ENCODE measurements around the gene SOX13. TPM values are rescaled to one million over a fixed set of nuclear protein-coding genes. Genes with fewer than 3 reads are reported as not detected.

Gene SOX13
- total RNA-seq, 4 donors from 2014 or later: 51.8 to 108 (median 105) TPM

DNA sequence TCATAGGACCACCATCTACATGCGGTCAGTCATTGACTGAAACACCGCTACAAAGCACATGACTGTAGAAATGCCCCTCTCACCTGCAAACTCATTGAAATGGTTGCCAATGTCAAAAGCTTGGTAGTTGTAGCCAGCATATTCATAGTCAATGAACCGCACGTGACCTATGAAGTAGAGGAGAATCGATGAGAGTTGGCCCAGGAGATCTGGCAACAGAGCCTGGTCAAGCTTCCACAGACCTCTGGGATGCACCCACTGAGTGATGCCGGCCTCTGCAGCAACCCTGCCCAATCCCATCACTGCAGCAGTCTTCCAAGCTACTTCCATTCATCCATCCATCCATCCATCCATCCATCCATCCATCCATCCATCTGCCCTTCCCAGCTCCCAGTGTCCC is 67.0 kb downstream of the SOX13 start:
- Histone ChIP-seq H3K27me3 (no peaks in the 10 kb centered on the region), H3K27ac (no peak overlapping the region), H3K4me1 (no peaks in the 10 kb centered on the region), H3K9me3 (no peaks in the 10 kb centered on the region), H3K4me3 (no peak overlapping the region), H3K36me3 (peaks cover 0 to 98% (median 0%) of the 10 kb centered on the region in 3 donors)
- 92 to 94% methylated on average over 6 of the region's 6 CpGs for WGBS, 2 donors
- DNase-seq (ENCODE audit: low spot score in 2 of 2): no peak
- TF ChIP-seq POLR2A (IDR thresholded peaks at IDR 0.05) (no peak), EP300 (IDR thresholded peaks at IDR 0.05) (no peak)
- TF ChIP-seq, protein P1, sequence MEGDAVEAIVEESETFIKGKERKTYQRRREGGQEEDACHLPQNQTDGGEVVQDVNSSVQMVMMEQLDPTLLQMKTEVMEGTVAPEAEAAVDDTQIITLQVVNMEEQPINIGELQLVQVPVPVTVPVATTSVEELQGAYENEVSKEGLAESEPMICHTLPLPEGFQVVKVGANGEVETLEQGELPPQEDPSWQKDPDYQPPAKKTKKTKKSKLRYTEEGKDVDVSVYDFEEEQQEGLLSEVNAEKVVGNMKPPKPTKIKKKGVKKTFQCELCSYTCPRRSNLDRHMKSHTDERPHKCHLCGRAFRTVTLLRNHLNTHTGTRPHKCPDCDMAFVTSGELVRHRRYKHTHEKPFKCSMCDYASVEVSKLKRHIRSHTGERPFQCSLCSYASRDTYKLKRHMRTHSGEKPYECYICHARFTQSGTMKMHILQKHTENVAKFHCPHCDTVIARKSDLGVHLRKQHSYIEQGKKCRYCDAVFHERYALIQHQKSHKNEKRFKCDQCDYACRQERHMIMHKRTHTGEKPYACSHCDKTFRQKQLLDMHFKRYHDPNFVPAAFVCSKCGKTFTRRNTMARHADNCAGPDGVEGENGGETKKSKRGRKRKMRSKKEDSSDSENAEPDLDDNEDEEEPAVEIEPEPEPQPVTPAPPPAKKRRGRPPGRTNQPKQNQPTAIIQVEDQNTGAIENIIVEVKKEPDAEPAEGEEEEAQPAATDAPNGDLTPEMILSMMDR (IDR thresholded peaks at IDR 0.05): no peak

DNA sequence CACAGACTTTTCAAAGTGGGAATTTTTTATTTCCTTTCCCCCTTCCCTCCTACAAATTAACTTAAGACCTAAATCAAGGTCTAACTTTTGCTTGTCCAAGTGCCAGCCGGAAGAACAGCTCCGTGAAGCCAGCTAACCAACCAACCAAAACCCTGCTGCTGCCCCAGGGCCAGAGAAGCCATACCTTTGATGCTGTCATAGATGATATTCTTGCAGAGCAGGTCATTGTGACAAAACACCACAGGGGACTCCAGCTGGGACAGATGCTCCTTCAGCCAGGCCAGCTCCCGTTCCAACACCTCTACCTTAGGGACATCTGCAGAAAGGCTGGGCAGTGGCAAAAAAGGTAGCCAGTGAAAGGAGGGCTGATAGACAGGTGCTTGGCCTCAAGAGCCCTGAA is 68.2 kb downstream of the SOX13 start:
- Histone ChIP-seq H3K36me3 (peaks cover 0 to 98% (median 0%) of the 10 kb centered on the region in 3 donors), H3K27ac (no peak overlapping the region), H3K4me3 (no peak overlapping the region), H3K4me1 (no peaks in the 10 kb centered on the region), H3K9me3 (no peaks in the 10 kb centered on the region), H3K27me3 (no peaks in the 10 kb centered on the region)
- TF ChIP-seq, protein P1 (IDR thresholded peaks at IDR 0.05): no peak
- TF ChIP-seq EP300 (IDR thresholded peaks at IDR 0.05) (no peak), POLR2A (IDR thresholded peaks at IDR 0.05) (no peak)
- DNase-seq (ENCODE audit: low spot score in 2 of 2): no peak
- 89 to 97% methylated on average over 3 of the region's 3 CpGs for WGBS, 2 donors

DNA sequence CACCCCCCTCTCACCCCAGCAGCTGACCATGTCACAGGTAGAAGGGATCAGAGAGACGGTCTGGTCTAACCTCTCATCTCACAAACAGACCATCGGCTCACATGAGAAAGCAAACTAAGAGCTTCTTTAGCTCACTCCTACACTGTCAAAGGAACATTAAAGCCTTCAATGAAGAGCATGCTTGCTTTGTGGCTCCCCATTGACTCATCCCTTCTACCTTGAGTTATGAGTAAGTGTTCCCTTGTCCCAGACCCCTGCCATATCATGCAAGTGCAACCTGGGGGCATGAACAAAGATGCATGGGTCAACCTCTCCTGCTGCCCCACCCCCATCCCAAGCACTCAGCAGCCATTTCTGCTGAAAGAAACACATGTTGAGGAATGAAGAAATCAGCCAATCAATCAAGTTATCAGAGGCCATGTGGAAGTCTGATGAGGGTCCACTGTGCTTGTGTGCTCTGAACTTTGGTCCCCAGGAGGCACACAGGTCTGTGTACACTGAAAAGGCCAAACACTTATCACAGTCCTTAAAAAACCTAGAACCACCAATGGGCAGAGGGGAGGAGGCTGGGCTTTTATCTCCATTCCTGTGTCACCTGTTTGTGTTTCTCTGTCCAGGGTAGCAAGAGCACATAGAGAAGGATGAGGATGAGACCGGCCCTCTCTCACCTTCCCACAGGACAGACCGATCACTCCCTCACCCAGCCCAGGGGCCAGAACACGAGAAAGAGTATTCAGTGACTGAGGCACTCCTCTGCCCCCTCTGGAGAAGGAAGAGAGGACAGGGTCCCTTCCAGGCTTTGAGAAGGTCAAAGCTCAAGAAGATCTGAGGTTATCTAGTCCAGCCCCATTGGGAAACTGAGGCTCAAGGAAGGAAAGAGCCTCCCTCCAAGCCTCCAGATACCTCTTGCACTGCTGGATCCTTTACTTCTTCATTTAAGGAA is 69.4 kb downstream of the SOX13 start:
- H3K9me3 ChIP-seq: no peaks in the 10 kb centered on the region
- no peak for DNase-seq (ENCODE audit: low spot score in 2 of 2)
- H3K4me3 ChIP-seq: no peak overlapping the region
- H3K4me1 ChIP-seq: peaks cover 0 to 3% (median 0%) of the 10 kb centered on the region in 4 donors
- peaks cover 0 to 97% (median 0%) of the 10 kb centered on the region in 3 donors for H3K36me3 ChIP-seq
- WGBS, 2 donors: 84 to 87% methylated on average over 5 of the region's 5 CpGs
- no peak overlapping the region for H3K27ac ChIP-seq
- TF ChIP-seq POLR2A (IDR thresholded peaks at IDR 0.05): no peak
- no peak for TF ChIP-seq EP300 (IDR thresholded peaks at IDR 0.05)
- TF ChIP-seq, protein P1 (IDR thresholded peaks at IDR 0.05): no peak
- H3K27me3 ChIP-seq: no peaks in the 10 kb centered on the region

DNA sequence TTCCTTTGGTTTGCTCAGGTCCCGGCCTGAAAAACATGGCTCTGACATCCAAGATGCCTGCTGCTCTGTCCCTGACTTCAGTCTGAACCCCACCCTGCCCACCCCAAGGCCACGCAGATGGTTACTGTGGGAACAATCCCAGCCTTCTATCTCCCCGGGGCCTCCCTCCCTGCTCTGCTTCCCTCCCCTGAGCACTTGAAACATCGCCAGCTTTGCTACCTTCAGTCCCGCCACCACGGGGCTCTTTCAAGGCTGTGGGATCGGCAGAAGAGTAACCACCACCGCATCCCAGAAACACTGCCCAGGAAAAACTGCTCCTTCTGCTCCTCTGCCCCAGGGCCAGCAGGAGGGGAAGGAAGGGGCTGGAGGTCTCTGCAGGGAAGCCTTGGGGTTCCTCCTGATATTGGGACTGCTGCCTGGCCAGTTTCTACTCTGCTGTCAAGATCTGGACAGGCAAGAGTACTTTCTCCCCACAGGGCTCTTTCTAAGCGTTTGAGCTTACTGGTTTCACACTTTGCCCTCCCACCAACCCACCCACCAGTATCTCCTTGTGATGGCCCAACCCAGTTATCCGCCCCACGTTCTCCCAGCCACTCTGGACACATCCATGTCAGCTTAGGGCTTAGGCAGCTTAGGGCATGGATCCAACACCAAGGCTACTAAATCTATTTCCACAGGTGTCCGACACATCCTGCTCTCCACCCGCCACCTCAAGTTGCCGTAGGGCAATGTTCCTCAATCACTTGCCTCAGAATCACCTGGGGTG is 70.5 kb downstream of the SOX13 start:
- H3K4me1 ChIP-seq: peaks cover 0 to 15% (median 0%) of the 10 kb centered on the region in 4 donors
- no peak for DNase-seq (ENCODE audit: low spot score in 2 of 2)
- H3K27me3 ChIP-seq: no peaks in the 10 kb centered on the region
- WGBS, 2 donors: 70 to 71% methylated on average over 14 of the region's 14 CpGs
- H3K36me3 ChIP-seq: peaks cover 0 to 86% (median 0%) of the 10 kb centered on the region in 3 donors
- H3K27ac ChIP-seq: no peak overlapping the region
- no peaks in the 10 kb centered on the region for H3K9me3 ChIP-seq
- TF ChIP-seq EP300 (IDR thresholded peaks at IDR 0.05) (no peak), POLR2A (IDR thresholded peaks at IDR 0.05) (no peak)
- TF ChIP-seq, protein P1 (IDR thresholded peaks at IDR 0.05): no peak
- no peak overlapping the region for H3K4me3 ChIP-seq

Data from tibial nerve (tissue), 4 donors.